CD4-positive, alpha-beta T cell treated with Interleukin-17A for 1 hour (primary cell): ENCODE measurements around the gene TICAM2.

Experiments
- DNase-seq: peaks from one replicate; pipeline ENCODE4 v3.0.0-alpha.2; 2020

The TICAM2 gene

GRCh38 chr5:115530426-115530825 is 71.9 kb downstream of the TICAM2 start:
- no peak for DNase-seq
